Activated CD8-positive, alpha-beta T cell treated with anti-CD3 and anti-CD28 coated beads, Interleukin-2, amount 10 ng/mL, durations not matched to agents 7 days and 5 days (primary cell): Measurements from ENCODE around the gene FGD6. TPM values are rescaled to one million over a fixed set of nuclear protein-coding genes. Genes with fewer than 3 reads are reported as not detected.
"Not testable (repeated sequence)": the region's sequence is repeated elsewhere in the genome, so short reads cannot be mapped to it uniquely, and the experiment has no call there.

Source experiments
- ATAC-seq: fragments of 150-1000 bp; cut with Tn5 transposase; one replicate; pipeline ENCODE4 v1.10.0; 2021; ENCODE audit warnings: moderate library complexity
- CTCF ChIA-PET: fragments of 350-600 bp; sonication (Branson Sonifier 250); formaldehyde crosslinking; loops from one replicate; lab custom pipeline; 2021; ENCODE audit warnings: antibody characterized with exemption; lab: Charles Lee
- POLR2A ChIA-PET: fragments of 350-600 bp; sonication (Branson Sonifier 250); formaldehyde crosslinking; loops from one replicate; lab custom pipeline; 2021; ENCODE audit warnings: antibody characterized with exemption; lab: Charles Lee
- DNase-seq: peaks from one replicate; pipeline ENCODE4 v3.0.0-alpha.2; 2020
- H3K27ac Mint-ChIP-seq: one replicate; pipeline ENCODE4 v1.8.0; 2021; ENCODE audit warnings: mild to moderate bottlenecking, mixed read lengths
- H3K27me3 Mint-ChIP-seq: one replicate; pipeline ENCODE4 v1.8.0; 2021; ENCODE audit warnings: low read depth, mixed read lengths
- H3K36me3 Mint-ChIP-seq: one replicate; pipeline ENCODE4 v1.8.0; 2021; ENCODE audit warnings: low read depth, mixed read lengths
- H3K4me1 Mint-ChIP-seq: one replicate; pipeline ENCODE4 v1.8.0; 2021; ENCODE audit warnings: low read depth, mixed read lengths
- H3K4me3 Mint-ChIP-seq: one replicate; pipeline ENCODE4 v1.8.0; 2021; ENCODE audit warnings: mild to moderate bottlenecking, mixed read lengths
- H3K9me3 Mint-ChIP-seq: one replicate; pipeline ENCODE4 v1.8.0; 2022; ENCODE audit warnings: mixed read lengths; ENCODE audit not compliant: insufficient read depth
- total RNA-seq, 2 experiments: library from RNA; stranded (reverse); gene quantifications; one replicate each; pipeline ENCODE4 v1.2.3, GENCODE V29; 2021

FGD6 gene
- total RNA-seq, 2 experiments from 2014 or later, result 0.50 to 0.70 TPM

- H3K27me3 Mint-ChIP-seq, result no peaks in the 10 kb centered on the region
- no peak overlapping the region for H3K4me3 Mint-ChIP-seq
- CTCF ChIA-PET, result interaction anchor here (1.4 kb wide), 1 partner anchor 286 kb away, joined by 3 read pairs; no protein-coding TSS in a partner anchor
- ATAC-seq (no peak), DNase-seq (no peak)
- H3K36me3 Mint-ChIP-seq, result peaks cover 10% of the 10 kb centered on the region
- H3K4me1 Mint-ChIP-seq, result peaks cover 14% of the 10 kb centered on the region
- POLR2A ChIA-PET, result no interaction called here
- H3K27ac Mint-ChIP-seq, result no peak overlapping the region
- no peaks in the 10 kb centered on the region for H3K9me3 Mint-ChIP-seq
These were observed 30.8 kb upstream of the FGD6 start for GRCh38 chr12:95248095-95248494.

DNA sequence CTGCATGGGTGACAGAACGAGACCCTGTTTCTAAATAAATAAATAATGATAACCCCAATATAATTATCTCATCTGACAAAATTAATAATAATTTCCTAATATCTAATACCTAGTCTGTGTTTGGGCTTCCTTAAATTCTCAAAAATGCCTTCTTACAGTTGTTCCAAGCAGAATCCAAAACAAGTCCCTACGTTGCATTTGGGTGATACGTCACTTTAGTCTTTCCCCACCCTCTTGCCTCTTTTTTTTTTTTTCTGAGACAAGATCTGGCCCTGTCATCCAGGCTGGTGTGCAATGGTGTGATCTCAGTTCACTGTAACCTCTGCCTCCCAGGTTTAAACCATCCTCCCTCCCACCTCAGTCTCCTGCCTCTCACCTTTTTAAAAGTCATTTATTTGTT is 27.1 kb upstream of the FGD6 start:
- no peak for DNase-seq
- H3K27me3 Mint-ChIP-seq, result no peaks in the 10 kb centered on the region
- H3K27ac Mint-ChIP-seq, result no peak overlapping the region
- ChIA-PET CTCF (no interaction called here), POLR2A (no interaction called here)
- H3K4me1 Mint-ChIP-seq, result peaks cover 14% of the 10 kb centered on the region
- no peaks in the 10 kb centered on the region for H3K9me3 Mint-ChIP-seq
- peaks cover 7% of the 10 kb centered on the region for H3K36me3 Mint-ChIP-seq
- no peak overlapping the region for H3K4me3 Mint-ChIP-seq
- no peak for ATAC-seq

GRCh38 chr12:95243497-95244183 is 26.4 kb upstream of the FGD6 start:
- no peak overlapping the region for H3K4me3 Mint-ChIP-seq
- no peak overlapping the region for H3K27ac Mint-ChIP-seq
- ChIA-PET CTCF (no interaction called here), POLR2A (no interaction called here)
- no peaks in the 10 kb centered on the region for H3K27me3 Mint-ChIP-seq
- H3K9me3 Mint-ChIP-seq, result no peaks in the 10 kb centered on the region
- peaks cover 14% of the 10 kb centered on the region for H3K4me1 Mint-ChIP-seq
- peaks cover 7% of the 10 kb centered on the region for H3K36me3 Mint-ChIP-seq
- ATAC-seq (no peak), DNase-seq (no peak)

- no peak overlapping the region for H3K4me3 Mint-ChIP-seq
- no peaks in the 10 kb centered on the region for H3K27me3 Mint-ChIP-seq
- H3K4me1 Mint-ChIP-seq, result peaks cover 14% of the 10 kb centered on the region
- no peaks in the 10 kb centered on the region for H3K9me3 Mint-ChIP-seq
- ChIA-PET POLR2A (no interaction called here), CTCF (no interaction called here)
- no peak overlapping the region for H3K27ac Mint-ChIP-seq
- ATAC-seq (no peak), DNase-seq (no peak)
- peaks cover 7% of the 10 kb centered on the region for H3K36me3 Mint-ChIP-seq
These were observed 24.7 kb upstream of the FGD6 start for GRCh38 chr12:95241761-95242506.

DNA sequence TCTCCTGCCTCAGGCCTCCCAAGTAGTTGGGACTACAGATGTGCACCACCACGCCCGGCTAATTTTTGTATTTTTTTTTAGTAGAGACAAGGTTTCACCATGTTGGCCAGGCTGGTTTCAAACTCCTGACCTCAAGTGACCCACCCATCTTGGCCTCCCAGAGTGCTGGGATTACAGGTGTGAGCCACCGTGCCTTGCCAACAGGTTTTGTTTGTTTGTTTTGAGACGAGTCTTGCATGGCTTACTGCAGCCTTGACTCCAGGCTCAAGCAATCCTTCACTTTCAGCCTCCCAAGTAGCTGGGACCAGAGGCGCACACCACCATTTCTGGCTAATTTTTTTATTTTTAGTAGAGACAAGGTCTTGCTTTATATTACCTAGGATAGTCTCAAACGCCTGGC is 23.9 kb upstream of the FGD6 start:
- DNase-seq, H3K27ac Mint-ChIP-seq, CTCF ChIA-PET, H3K9me3 Mint-ChIP-seq, ATAC-seq, POLR2A ChIA-PET, H3K4me3 Mint-ChIP-seq, H3K27me3 Mint-ChIP-seq, H3K4me1 Mint-ChIP-seq: not testable (repeated sequence)
- peaks cover 12% of the 10 kb centered on the region for H3K36me3 Mint-ChIP-seq

- DNase-seq (no peak), ATAC-seq (no peak)
- CTCF ChIA-PET, result no interaction called here
- H3K27me3 Mint-ChIP-seq, result no peaks in the 10 kb centered on the region
- peaks cover 2% of the 10 kb centered on the region for H3K4me1 Mint-ChIP-seq
- no peaks in the 10 kb centered on the region for H3K9me3 Mint-ChIP-seq
- no peak overlapping the region for H3K4me3 Mint-ChIP-seq
- H3K27ac Mint-ChIP-seq, result no peak overlapping the region
- POLR2A ChIA-PET, result interaction anchor here (1.3 kb wide), 1 partner anchor 21 kb away, joined by 3 read pairs; no protein-coding TSS in a partner anchor
- peaks cover 17% of the 10 kb centered on the region for H3K36me3 Mint-ChIP-seq
These were observed 23.3 kb upstream of the FGD6 start for GRCh38 chr12:95240556-95240955.

DNA sequence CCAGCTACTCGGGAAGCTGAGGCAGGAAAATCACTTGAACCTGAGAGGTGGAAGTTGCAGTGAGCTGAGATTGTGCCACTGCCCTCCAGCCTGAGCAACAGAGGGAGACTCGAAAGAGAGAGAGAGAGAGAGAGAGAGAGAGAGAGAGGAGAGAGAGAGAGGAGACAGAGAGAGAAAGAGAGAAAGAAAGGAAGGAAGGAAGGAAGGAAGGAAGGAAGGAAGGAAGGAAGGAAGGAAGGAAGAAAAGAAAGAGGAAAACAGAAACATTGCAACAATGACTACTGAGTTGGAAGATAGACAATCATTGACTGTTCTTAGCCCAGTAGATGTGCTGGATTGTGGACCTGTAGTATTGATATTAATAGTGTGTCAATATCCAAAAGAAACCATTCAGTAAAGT is 22.6 kb upstream of the FGD6 start:
- not testable (repeated sequence) for H3K27me3 Mint-ChIP-seq, ATAC-seq, H3K9me3 Mint-ChIP-seq, H3K4me1 Mint-ChIP-seq, H3K27ac Mint-ChIP-seq, DNase-seq, H3K4me3 Mint-ChIP-seq
- POLR2A ChIA-PET, result interaction anchor here (1.3 kb wide), 2 partner anchors 17 to 20 kb away, joined by 3 read pairs; no protein-coding TSS in a partner anchor
- H3K36me3 Mint-ChIP-seq, result peaks cover 15% of the 10 kb centered on the region
- CTCF ChIA-PET, result interaction anchor here (1.2 kb wide), 1 partner anchor 95 kb away, joined by 3 read pairs; no protein-coding TSS in a partner anchor

DNA sequence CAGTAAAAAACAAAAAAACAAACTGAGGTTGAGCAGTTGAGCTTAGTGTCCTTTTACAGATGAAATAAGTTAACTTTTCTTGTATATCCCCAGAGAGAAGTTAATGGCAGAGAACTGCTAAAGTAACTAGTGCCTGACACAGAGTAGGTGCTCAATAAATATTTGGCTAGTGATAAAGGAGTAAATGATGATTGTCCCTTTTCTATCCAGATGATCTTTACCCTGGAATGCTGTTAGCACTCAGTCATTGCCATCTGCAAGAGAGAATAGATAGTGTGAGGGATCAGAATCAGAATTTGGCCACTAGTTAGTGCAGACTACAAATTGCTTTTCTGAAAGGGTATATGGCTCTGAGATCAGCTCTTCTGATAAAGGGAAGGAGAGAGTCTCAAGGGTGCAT is 21.9 kb upstream of the FGD6 start:
- DNase-seq, result no peak
- Mint-ChIP-seq H3K4me1 (no peaks in the 10 kb centered on the region), H3K27ac (no peak overlapping the region), H3K9me3 (no peaks in the 10 kb centered on the region), H3K27me3 (no peaks in the 10 kb centered on the region), H3K4me3 (no peak overlapping the region), H3K36me3 (peaks cover 15% of the 10 kb centered on the region)
- ChIA-PET POLR2A (interaction anchor here (1.3 kb wide), 2 partner anchors 17 to 20 kb away, joined by 3 read pairs; no protein-coding TSS in a partner anchor), CTCF (interaction anchor here (1.2 kb wide), 1 partner anchor 95 kb away, joined by 3 read pairs; no protein-coding TSS in a partner anchor)
- ATAC-seq, result no peak

DNA sequence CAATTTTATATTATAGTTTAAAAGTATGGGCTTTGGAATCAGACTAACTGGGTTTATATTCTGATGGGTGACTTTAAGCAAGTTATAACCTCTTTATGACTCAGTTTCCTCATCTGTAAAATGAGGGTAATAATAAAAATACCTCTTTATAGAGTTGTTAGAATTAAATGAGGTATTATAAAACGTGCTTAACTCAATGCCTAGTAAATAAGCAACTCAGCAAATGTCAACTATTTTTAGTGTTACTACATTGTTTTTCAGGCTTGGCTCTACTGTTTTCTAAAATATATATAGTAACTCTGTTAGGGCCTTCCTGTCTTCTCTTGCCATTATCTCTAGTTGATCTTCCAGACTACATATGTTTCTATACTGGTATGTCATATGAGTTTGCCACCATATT is 20.9 kb upstream of the FGD6 start:
- no peak for DNase-seq
- Mint-ChIP-seq H3K4me1 (no peaks in the 10 kb centered on the region), H3K9me3 (no peaks in the 10 kb centered on the region), H3K4me3 (no peak overlapping the region), H3K27me3 (no peaks in the 10 kb centered on the region), H3K36me3 (peaks cover 12% of the 10 kb centered on the region), H3K27ac (no peak overlapping the region)
- ATAC-seq, result no peak
- ChIA-PET CTCF (no interaction called here), POLR2A (no interaction called here)

- ChIA-PET POLR2A (no interaction called here), CTCF (no interaction called here)
- H3K4me3 Mint-ChIP-seq, result no peak overlapping the region
- H3K27ac Mint-ChIP-seq, result no peak overlapping the region
- no peaks in the 10 kb centered on the region for H3K27me3 Mint-ChIP-seq
- H3K9me3 Mint-ChIP-seq, result no peaks in the 10 kb centered on the region
- no peak for DNase-seq
- peaks cover 13% of the 10 kb centered on the region for H3K36me3 Mint-ChIP-seq
- ATAC-seq, result no peak
- H3K4me1 Mint-ChIP-seq, result no peaks in the 10 kb centered on the region
These were observed 20.0 kb upstream of the FGD6 start for GRCh38 chr12:95237315-95237714.

DNA sequence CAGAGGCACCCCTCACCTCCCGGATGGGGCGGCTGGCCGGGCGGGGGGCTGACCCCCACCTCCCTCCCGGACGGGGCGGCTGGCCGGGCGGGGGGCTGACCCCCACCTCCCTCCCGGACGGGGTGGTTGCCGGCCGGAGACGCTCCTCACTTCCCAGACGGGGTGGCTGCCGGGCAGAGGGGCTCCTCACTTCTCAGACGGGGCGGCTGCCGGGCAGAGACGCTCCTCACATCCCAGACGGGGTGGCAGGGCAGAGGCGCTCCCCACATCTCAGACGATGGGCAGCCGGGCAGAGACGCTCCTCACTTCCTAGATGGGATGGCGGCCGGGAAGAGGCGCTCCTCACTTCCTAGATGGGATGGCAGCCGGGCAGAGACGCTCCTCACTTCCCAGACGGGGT is 18.4 kb upstream of the FGD6 start:
- H3K27ac Mint-ChIP-seq, H3K4me1 Mint-ChIP-seq, DNase-seq, ATAC-seq, CTCF ChIA-PET, H3K27me3 Mint-ChIP-seq, POLR2A ChIA-PET, H3K4me3 Mint-ChIP-seq, H3K9me3 Mint-ChIP-seq: not testable (repeated sequence)
- peaks cover 13% of the 10 kb centered on the region for H3K36me3 Mint-ChIP-seq

GRCh38 chr12:95234187-95234586 is 16.9 kb upstream of the FGD6 start:
- DNase-seq, H3K27ac Mint-ChIP-seq, H3K4me1 Mint-ChIP-seq, POLR2A ChIA-PET, H3K27me3 Mint-ChIP-seq, ATAC-seq, H3K4me3 Mint-ChIP-seq, CTCF ChIA-PET, H3K9me3 Mint-ChIP-seq: not testable (repeated sequence)
- H3K36me3 Mint-ChIP-seq, result peaks cover 13% of the 10 kb centered on the region
